MM.1S (cell line): ENCODE results near the gene BAZ1A.

Experiments used
- EZH2 ChIP-seq: fragments of 300-600 bp; sonication (generic); optimal IDR thresholded peaks from 2 replicates; pipeline ENCODE3; 2017; ENCODE audit warnings: low read depth, mild to moderate bottlenecking, antibody characterized with exemption, low read length, mixed read lengths
- EZH2phosphoT487 ChIP-seq: fragments of 300-600 bp; sonication (generic); IDR thresholded peaks from 2 replicates; pipeline ENCODE4 v1.6.1; 2018; ENCODE audit warnings: antibody characterized with exemption, low read length
- TF ChIP-seq, protein P1 (sequence below): fragments of 300-600 bp; sonication (generic); IDR thresholded peaks from 2 replicates; pipeline ENCODE4 v1.5.1; 2016; ENCODE audit warnings: antibody characterized with exemption, low read length, mixed read lengths

DNA sequence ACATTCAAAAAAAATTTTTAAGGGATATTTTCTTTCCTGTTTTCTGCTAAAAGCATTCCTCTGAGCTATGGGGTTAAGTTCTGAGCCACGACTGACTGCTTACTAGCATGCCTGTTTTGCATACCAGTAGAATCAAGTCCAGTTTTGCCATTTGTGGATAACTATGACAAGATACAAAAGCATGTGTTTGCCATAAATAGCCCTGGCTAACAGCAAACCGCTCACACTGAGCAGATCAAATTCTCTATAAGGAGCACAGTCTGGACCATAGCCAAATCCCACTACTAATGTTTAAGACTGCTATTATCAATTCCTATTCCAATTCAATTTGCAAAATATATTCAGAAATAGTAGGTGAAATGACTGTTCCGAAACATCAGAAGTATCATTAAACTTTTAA lies 164.0 kb downstream of the BAZ1A start:
- TF ChIP-seq, protein P1, sequence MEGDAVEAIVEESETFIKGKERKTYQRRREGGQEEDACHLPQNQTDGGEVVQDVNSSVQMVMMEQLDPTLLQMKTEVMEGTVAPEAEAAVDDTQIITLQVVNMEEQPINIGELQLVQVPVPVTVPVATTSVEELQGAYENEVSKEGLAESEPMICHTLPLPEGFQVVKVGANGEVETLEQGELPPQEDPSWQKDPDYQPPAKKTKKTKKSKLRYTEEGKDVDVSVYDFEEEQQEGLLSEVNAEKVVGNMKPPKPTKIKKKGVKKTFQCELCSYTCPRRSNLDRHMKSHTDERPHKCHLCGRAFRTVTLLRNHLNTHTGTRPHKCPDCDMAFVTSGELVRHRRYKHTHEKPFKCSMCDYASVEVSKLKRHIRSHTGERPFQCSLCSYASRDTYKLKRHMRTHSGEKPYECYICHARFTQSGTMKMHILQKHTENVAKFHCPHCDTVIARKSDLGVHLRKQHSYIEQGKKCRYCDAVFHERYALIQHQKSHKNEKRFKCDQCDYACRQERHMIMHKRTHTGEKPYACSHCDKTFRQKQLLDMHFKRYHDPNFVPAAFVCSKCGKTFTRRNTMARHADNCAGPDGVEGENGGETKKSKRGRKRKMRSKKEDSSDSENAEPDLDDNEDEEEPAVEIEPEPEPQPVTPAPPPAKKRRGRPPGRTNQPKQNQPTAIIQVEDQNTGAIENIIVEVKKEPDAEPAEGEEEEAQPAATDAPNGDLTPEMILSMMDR, result no peak
- TF ChIP-seq EZH2 (no peak), EZH2phosphoT487 (no peak)
